HCT116 (cell line): ENCODE results near the gene ANKRD60. TPM values are rescaled to one million over a fixed set of nuclear protein-coding genes. Genes with fewer than 3 reads are reported as not detected.

Experiments used
- ATAC-seq: fragments of 200-7000 bp; cut with Tn5 transposase; 2 replicates; pipeline ENCODE4 v1.9.1; 2020; ENCODE audit warnings: mild to moderate bottlenecking, moderate library complexity
- BruUV-seq: library from RNA; stranded (reverse); fragments of 400-500 nt; replicated peaks from 2 replicates; lab custom pipeline; 2021; lab: Mats Ljungman, UMichigan
- CTCF ChIA-PET: fragments of 300-600 bp; sonication (Branson Sonifier 250); formaldehyde crosslinking; loops from one replicate; lab custom pipeline; 2021; ENCODE audit warnings: antibody characterized with exemption; lab: Charles Lee
- POLR2A ChIA-PET: fragments of 300-600, 350-600 bp; sonication (Branson Sonifier 250); formaldehyde crosslinking; loops from one replicate; lab custom pipeline; 2021; ENCODE audit warnings: antibody characterized with exemption; lab: Charles Lee
- RAD21 ChIA-PET, 2 experiments: fragments of 300-600 bp; sonication (Branson Sonifier 250); formaldehyde crosslinking; loops; one replicate each; lab custom pipeline; 2023; ENCODE audit warnings: low total read pairs in 2 of 2; ENCODE audit not compliant: uncharacterized antibody in 2 of 2, unreplicated experiment in 2 of 2, low non-redundant PET in 1 of 2; lab: Charles Lee
- DNase-seq: peaks from one replicate; pipeline ENCODE4 v3.0.0-alpha.2; 2010; ENCODE audit warnings: low read depth, low spot score
- H2AFZ ChIP-seq: fragments of 200-600 bp; shearing (Covaris generic), sonication (generic); 2 replicates; pipeline ENCODE4 v1.6.1; 2017; ENCODE audit warnings: low read depth, mixed run types, mixed read lengths, antibody characterized with exemption, low read length; ENCODE audit not compliant: poor library complexity, severe bottlenecking
- H3K27ac ChIP-seq: 2 replicates; pipeline ENCODE4 v1.5.1; 2012; ENCODE audit warnings: low read depth, low read length
- H3K27me3 ChIP-seq: fragments of 200-600 bp; sonication (generic); 2 replicates; pipeline ENCODE4 v1.6.1; 2016; ENCODE audit warnings: mixed run types, low read length, mixed read lengths; ENCODE audit not compliant: insufficient read depth
- H3K36me3 ChIP-seq, 2 experiments: fragments of 200-500 bp in 1 of 2; fragments of 200-600 bp in 1 of 2; sonication (Bioruptor generic) in 1 of 2; sonication (generic) in 1 of 2; 2 replicates each; pipeline versions ENCODE4 v1.5.1 to v1.6.1; 2014 to 2016; ENCODE audit warnings: low read length in 2 of 2, inconsistent platforms in 1 of 2, mixed read lengths in 1 of 2, mixed run types in 1 of 2; ENCODE audit not compliant: insufficient read depth in 2 of 2, control insufficient read depth in 1 of 2
- H3K4me1 ChIP-seq, 2 experiments: fragments of 200-600 bp in 1 of 2; sonication (generic) in 1 of 2; 2 replicates each; pipeline versions ENCODE4 v1.5.1 to v1.6.1; 2012 to 2017; ENCODE audit warnings: low read length in 2 of 2, inconsistent platforms in 1 of 2, mild to moderate bottlenecking in 1 of 2, mixed read lengths in 1 of 2, mixed run types in 1 of 2, moderate library complexity in 1 of 2; ENCODE audit not compliant: insufficient read depth in 2 of 2, control insufficient read depth in 1 of 2
- H3K4me2 ChIP-seq: fragments of 200-600 bp; sonication (generic); 2 replicates; pipeline ENCODE4 v1.6.1; 2017; ENCODE audit warnings: mixed run types, low read length, mixed read lengths
- H3K4me3 ChIP-seq, 2 experiments: fragments of 200-600 bp in 1 of 2; sonication (generic) in 1 of 2; replicated peaks in 1 of 2; 2 replicates each; pipeline ENCODE4 v1.5.1; 2011 to 2016; ENCODE audit warnings: low read length in 2 of 2, control low read depth in 1 of 2, low read depth in 1 of 2, mild to moderate bottlenecking in 1 of 2, mixed read lengths in 1 of 2, mixed run types in 1 of 2
- H3K79me2 ChIP-seq: fragments of 200-600 bp; sonication (generic); 2 replicates; pipeline ENCODE4 v1.6.1; 2017; ENCODE audit warnings: mild to moderate bottlenecking, mixed run types, low read length, moderate library complexity, mixed read lengths; ENCODE audit not compliant: insufficient read depth
- H3K9ac ChIP-seq: fragments of 200-600 bp; sonication (generic); 2 replicates; pipeline ENCODE4 v1.6.1; 2016; ENCODE audit warnings: low read length, mixed read lengths
- H3K9me2 ChIP-seq: fragments of 200-600 bp; sonication (generic), shearing (Covaris generic); 2 replicates; pipeline ENCODE4 v1.6.1; 2017; ENCODE audit warnings: mixed run types, mild to moderate bottlenecking, moderate library complexity; ENCODE audit not compliant: insufficient read depth
- H3K9me3 ChIP-seq, 2 experiments: fragments of 200-500 bp in 1 of 2; fragments of 200-600 bp in 1 of 2; sonication (Bioruptor generic) in 1 of 2; sonication (generic) in 1 of 2; 2 replicates each; pipeline ENCODE4 v1.6.1; 2014 to 2017; ENCODE audit warnings: low read length in 2 of 2, mixed read lengths in 2 of 2, inconsistent platforms in 1 of 2, low read depth in 1 of 2, mild to moderate bottlenecking in 1 of 2, mixed run types in 1 of 2, moderate library complexity in 1 of 2; ENCODE audit not compliant: control insufficient read depth in 1 of 2, insufficient read depth in 1 of 2
- H4K20me1 ChIP-seq: fragments of 200-600 bp; sonication (generic), shearing (Covaris generic); 2 replicates; pipeline ENCODE4 v1.6.1; 2017; ENCODE audit warnings: mixed run types, mild to moderate bottlenecking, moderate library complexity; ENCODE audit not compliant: insufficient read depth
- CBX3 ChIP-seq: IDR thresholded peaks from 2 replicates; pipeline ENCODE4 v1.6.1; 2012; ENCODE audit warnings: low read depth
- EGR1 ChIP-seq: IDR thresholded peaks from 2 replicates; pipeline ENCODE4 v1.6.1; 2012; ENCODE audit warnings: low read depth
- ELF1 ChIP-seq: IDR thresholded peaks from 2 replicates; pipeline ENCODE4 v1.6.1; 2012; ENCODE audit warnings: low read depth, borderline replicate concordance
- EZH2phosphoT487 ChIP-seq: fragments of 200-600 bp; IDR thresholded peaks from 2 replicates; pipeline ENCODE4 v1.6.1; 2018; ENCODE audit warnings: antibody characterized with exemption, borderline replicate concordance
- FOSL1 ChIP-seq: IDR thresholded peaks from 2 replicates; pipeline ENCODE4 v1.6.1; 2012; ENCODE audit warnings: low read depth
- RAD21 ChIP-seq: IDR thresholded peaks from 2 replicates; pipeline ENCODE4 v1.6.1; 2012; ENCODE audit warnings: low read depth, mild to moderate bottlenecking
- SRF ChIP-seq: IDR thresholded peaks from 2 replicates; pipeline ENCODE4 v1.6.1; 2012; ENCODE audit warnings: low read depth
- ZFX ChIP-seq: fragments of 450-650 bp; IDR thresholded peaks from 2 replicates; pipeline ENCODE4 v1.6.1; 2017
- ZNF274 ChIP-seq: fragments of 200-500 bp; sonication (Bioruptor generic); IDR thresholded peaks from 2 replicates; pipeline ENCODE4 v1.6.1; 2014; ENCODE audit warnings: mild to moderate bottlenecking, low read depth, low read length, inconsistent platforms
- intact Hi-C: fragments of 100-400 bp; cut with micrococcal nuclease; formaldehyde crosslinking; loops from 2 replicates; pipeline ENCODE4 v1.10.0; 2022
- total RNA-seq: library from RNA; stranded (reverse); gene quantifications from one replicate; pipeline ENCODE4 v1.2.1, GENCODE V29; 2021; ENCODE audit not compliant: unreplicated experiment
- TF ChIP-seq, protein P1 (sequence below): IDR thresholded peaks from 2 replicates; pipeline ENCODE4 v1.6.1; 2012; ENCODE audit warnings: low read depth
- TF ChIP-seq, protein P2 (sequence below): IDR thresholded peaks from 2 replicates; pipeline ENCODE4 v1.6.1; 2011; ENCODE audit warnings: mild to moderate bottlenecking, low read length, moderate library complexity; ENCODE audit not compliant: insufficient replicate concordance; ENCODE audit errors: extremely low read depth
- TF ChIP-seq, protein P3 (sequence below): IDR thresholded peaks from 2 replicates; pipeline ENCODE4 v1.6.1; 2012
- TF ChIP-seq, protein P4 (sequence below), 3 experiments: fragments of 200-600 bp in 1 of 3; sonication (generic) in 1 of 3; IDR thresholded peaks in 2 of 3; conservative IDR thresholded peaks in 1 of 3; 2 replicates each; pipeline ENCODE4 v1.5.1; 2012 to 2017; ENCODE audit warnings: low read depth in 2 of 3, low read length in 2 of 3, antibody characterized with exemption in 1 of 3, borderline replicate concordance in 1 of 3, control low read depth in 1 of 3, mild to moderate bottlenecking in 1 of 3, mixed read lengths in 1 of 3, mixed run types in 1 of 3, moderate library complexity in 1 of 3; ENCODE audit not compliant: insufficient read depth in 1 of 3

The ANKRD60 gene
- total RNA-seq, 1 experiment from 2014 or later: not detected

DNA sequence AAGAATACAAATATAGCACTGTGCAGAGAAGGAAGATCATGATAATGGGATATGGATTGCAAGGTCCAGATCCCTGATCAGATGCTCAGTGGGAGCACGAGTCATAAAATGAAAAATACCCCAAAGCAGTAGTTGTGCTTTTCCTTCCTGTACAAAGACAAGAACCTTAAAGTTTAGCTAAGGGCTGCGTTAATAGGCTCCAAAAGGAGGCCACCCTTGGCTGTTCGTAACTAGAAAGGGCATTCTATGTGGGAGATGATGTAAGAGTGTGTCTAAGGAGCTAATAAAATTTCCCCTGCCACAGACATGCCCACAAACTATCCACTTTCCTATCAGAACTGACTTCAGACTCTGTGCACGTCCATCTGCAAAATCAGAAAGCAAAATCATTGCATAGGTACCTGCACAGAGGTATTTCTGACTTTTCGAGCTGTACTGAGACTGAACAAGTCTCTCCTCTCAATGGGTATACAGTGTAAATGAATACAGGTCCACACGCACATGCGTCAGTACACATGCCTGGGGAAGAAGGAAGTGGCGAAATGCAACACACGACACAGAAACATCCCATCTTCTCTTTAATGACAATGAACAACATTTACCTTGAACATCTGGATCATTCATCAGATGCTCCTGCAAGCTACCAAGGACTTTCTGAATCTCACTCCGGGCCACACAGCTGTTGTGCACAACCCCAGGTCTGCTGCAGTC is 16.9 kb upstream of the ANKRD60 start (continued):
- TF ChIP-seq, protein P1, sequence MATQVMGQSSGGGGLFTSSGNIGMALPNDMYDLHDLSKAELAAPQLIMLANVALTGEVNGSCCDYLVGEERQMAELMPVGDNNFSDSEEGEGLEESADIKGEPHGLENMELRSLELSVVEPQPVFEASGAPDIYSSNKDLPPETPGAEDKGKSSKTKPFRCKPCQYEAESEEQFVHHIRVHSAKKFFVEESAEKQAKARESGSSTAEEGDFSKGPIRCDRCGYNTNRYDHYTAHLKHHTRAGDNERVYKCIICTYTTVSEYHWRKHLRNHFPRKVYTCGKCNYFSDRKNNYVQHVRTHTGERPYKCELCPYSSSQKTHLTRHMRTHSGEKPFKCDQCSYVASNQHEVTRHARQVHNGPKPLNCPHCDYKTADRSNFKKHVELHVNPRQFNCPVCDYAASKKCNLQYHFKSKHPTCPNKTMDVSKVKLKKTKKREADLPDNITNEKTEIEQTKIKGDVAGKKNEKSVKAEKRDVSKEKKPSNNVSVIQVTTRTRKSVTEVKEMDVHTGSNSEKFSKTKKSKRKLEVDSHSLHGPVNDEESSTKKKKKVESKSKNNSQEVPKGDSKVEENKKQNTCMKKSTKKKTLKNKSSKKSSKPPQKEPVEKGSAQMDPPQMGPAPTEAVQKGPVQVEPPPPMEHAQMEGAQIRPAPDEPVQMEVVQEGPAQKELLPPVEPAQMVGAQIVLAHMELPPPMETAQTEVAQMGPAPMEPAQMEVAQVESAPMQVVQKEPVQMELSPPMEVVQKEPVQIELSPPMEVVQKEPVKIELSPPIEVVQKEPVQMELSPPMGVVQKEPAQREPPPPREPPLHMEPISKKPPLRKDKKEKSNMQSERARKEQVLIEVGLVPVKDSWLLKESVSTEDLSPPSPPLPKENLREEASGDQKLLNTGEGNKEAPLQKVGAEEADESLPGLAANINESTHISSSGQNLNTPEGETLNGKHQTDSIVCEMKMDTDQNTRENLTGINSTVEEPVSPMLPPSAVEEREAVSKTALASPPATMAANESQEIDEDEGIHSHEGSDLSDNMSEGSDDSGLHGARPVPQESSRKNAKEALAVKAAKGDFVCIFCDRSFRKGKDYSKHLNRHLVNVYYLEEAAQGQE: no peak
- TF ChIP-seq ELF1 (no peak), ZNF274 (no peak), FOSL1 (no peak), CBX3 (no peak)
- TF ChIP-seq, all 23 proteins: peak for 0

DNA sequence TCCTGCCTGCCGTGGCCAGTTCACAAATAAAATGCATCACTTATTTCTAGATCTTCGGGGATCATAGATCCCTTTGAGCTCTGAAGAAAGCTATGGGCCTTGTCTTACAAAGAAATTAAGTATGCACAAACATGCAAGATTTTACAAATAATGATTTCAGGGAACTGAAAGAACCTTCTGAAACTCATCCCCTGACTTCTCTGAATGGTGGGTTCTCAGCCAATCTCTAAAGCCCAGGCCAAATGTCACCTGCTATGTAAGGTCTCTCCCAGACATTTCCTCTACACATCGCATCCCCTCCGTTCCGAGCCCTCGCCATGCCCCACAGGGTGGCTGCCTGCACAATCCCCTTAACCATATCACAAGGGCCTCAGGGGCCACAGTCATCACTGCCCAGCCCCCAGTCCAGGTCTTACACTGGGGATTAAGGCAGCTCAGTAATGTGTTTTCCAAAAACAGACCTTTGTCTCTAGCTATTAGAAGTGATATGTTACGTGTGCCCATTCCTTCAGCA is 16.1 kb upstream of the ANKRD60 start:
- POLR2A ChIA-PET: no interaction called here
- Histone ChIP-seq H4K20me1 (no peaks in the 10 kb centered on the region), H2AFZ (no peak overlapping the region), H3K4me1 (0 out of 4 replicates have a peak, but pooled peaks cover 0 to 3% of the 10 kb centered on the region in 2 experiments), H3K36me3 (peaks cover 3 to 5% of the 10 kb centered on the region in 2 experiments; a peak in 1 of 4 replicates), H3K27ac (no peak overlapping the region), H3K27me3 (no peaks in the 10 kb centered on the region), H3K79me2 (no peaks in the 10 kb centered on the region), H3K9ac (no peak overlapping the region), H3K4me2 (no peak overlapping the region), H3K9me3 (no peaks in the 10 kb centered on the region), H3K4me3 (no peak overlapping the region), H3K9me2 (no peaks in the 10 kb centered on the region)
- BruUV-seq: no TSS peak
- TF ChIP-seq, protein P2, sequence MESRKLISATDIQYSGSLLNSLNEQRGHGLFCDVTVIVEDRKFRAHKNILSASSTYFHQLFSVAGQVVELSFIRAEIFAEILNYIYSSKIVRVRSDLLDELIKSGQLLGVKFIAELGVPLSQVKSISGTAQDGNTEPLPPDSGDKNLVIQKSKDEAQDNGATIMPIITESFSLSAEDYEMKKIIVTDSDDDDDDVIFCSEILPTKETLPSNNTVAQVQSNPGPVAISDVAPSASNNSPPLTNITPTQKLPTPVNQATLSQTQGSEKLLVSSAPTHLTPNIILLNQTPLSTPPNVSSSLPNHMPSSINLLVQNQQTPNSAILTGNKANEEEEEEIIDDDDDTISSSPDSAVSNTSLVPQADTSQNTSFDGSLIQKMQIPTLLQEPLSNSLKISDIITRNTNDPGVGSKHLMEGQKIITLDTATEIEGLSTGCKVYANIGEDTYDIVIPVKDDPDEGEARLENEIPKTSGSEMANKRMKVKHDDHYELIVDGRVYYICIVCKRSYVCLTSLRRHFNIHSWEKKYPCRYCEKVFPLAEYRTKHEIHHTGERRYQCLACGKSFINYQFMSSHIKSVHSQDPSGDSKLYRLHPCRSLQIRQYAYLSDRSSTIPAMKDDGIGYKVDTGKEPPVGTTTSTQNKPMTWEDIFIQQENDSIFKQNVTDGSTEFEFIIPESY: no peak
- TF ChIP-seq, protein P3, sequence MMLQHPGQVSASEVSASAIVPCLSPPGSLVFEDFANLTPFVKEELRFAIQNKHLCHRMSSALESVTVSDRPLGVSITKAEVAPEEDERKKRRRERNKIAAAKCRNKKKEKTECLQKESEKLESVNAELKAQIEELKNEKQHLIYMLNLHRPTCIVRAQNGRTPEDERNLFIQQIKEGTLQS: no peak
- TF ChIP-seq SRF (no peak), ZFX (no peak), EZH2phosphoT487 (no peak), RAD21 (no peak), EGR1 (no peak), ZNF274 (no peak)
- TF ChIP-seq, protein P4, sequence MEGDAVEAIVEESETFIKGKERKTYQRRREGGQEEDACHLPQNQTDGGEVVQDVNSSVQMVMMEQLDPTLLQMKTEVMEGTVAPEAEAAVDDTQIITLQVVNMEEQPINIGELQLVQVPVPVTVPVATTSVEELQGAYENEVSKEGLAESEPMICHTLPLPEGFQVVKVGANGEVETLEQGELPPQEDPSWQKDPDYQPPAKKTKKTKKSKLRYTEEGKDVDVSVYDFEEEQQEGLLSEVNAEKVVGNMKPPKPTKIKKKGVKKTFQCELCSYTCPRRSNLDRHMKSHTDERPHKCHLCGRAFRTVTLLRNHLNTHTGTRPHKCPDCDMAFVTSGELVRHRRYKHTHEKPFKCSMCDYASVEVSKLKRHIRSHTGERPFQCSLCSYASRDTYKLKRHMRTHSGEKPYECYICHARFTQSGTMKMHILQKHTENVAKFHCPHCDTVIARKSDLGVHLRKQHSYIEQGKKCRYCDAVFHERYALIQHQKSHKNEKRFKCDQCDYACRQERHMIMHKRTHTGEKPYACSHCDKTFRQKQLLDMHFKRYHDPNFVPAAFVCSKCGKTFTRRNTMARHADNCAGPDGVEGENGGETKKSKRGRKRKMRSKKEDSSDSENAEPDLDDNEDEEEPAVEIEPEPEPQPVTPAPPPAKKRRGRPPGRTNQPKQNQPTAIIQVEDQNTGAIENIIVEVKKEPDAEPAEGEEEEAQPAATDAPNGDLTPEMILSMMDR (IDR thresholded peaks at IDR 0.05 in 2 of 3, conservative IDR thresholded peaks at IDR 0.05 in 1 of 3; ENCODE audit: borderline replicate concordance in 1 of 3, insufficient read depth in 1 of 3, low read depth in 2 of 3, low read length in 2 of 3): no peak
- CTCF ChIA-PET: interaction anchor here (2.2 kb wide), 1 partner anchor 9 kb away, joined by 8 read pairs; no protein-coding TSS in a partner anchor
- DNase-seq (no peak), ATAC-seq (no peak)
- RAD21 ChIA-PET: no interaction called here
- intact Hi-C loops: no loop called here
